ENCODE results near the gene RFXAP. TPM values are rescaled to one million over a fixed set of nuclear protein-coding genes. Genes with fewer than 3 reads are reported as not detected.

RFXAP gene
- total RNA-seq, 4 donors from 2014 or later: 1.8 to 4.7 (median 2.2) TPM

GRCh38 chr13:36862002-36862685 lies 43.1 kb downstream of the RFXAP start:
- Histone ChIP-seq H3K4me3 (no peak overlapping the region), H3K9me3 (no peaks in the 10 kb centered on the region), H3K27me3 (no peaks in the 10 kb centered on the region), H3K4me1 (no peaks in the 10 kb centered on the region), H3K36me3 (peaks cover 7% of the 10 kb centered on the region), H3K27ac (no peak overlapping the region)
- TF ChIP-seq POLR2A (IDR thresholded peaks at IDR 0.05) (no peak), EP300 (IDR thresholded peaks at IDR 0.05) (no peak)
- DNase-seq (ENCODE audit: low spot score in 2 of 2): no peak
- 83% methylated on average over 6 of the region's 6 CpGs for WGBS

GRCh38 chr13:36862722-36863121 lies 43.7 kb downstream of the RFXAP start:
- no peak for DNase-seq (ENCODE audit: low spot score in 2 of 2)
- TF ChIP-seq POLR2A (IDR thresholded peaks at IDR 0.05) (no peak), CTCF (IDR thresholded peaks at IDR 0.05) (no peak)
- Histone ChIP-seq H3K4me3 (no peak overlapping the region), H3K27ac (no peak overlapping the region), H3K36me3 (peaks cover 7% of the 10 kb centered on the region), H3K9me3 (no peaks in the 10 kb centered on the region), H3K4me1 (no peaks in the 10 kb centered on the region), H3K27me3 (no peaks in the 10 kb centered on the region)
- 87% methylated on average over 7 of the region's 7 CpGs for WGBS

- TF ChIP-seq POLR2AphosphoS5 (IDR thresholded peaks at IDR 0.05): no peak
- TF ChIP-seq CTCF (IDR thresholded peaks at IDR 0.05): no peak
- TF ChIP-seq POLR2A (IDR thresholded peaks at IDR 0.05): no peak
- TF ChIP-seq EP300 (IDR thresholded peaks at IDR 0.05): no peak
- Histone ChIP-seq H3K27ac (no peak overlapping the region), H3K36me3 (peaks cover 7% of the 10 kb centered on the region), H3K4me3 (no peak overlapping the region), H3K27me3 (no peaks in the 10 kb centered on the region), H3K4me1 (no peaks in the 10 kb centered on the region), H3K9me3 (no peaks in the 10 kb centered on the region)
- 95% methylated on average over 5 of the region's 5 CpGs for WGBS
- no peak for DNase-seq (ENCODE audit: low spot score in 2 of 2)
Observed at GRCh38 chr13:36865265-36865664, 46.2 kb downstream of the RFXAP start.

GRCh38 chr13:36866232-36866631 lies 47.2 kb downstream of the RFXAP start:
- no peak for TF ChIP-seq CTCF (IDR thresholded peaks at IDR 0.05)
- no peak for TF ChIP-seq POLR2AphosphoS5 (IDR thresholded peaks at IDR 0.05)
- TF ChIP-seq EP300 (IDR thresholded peaks at IDR 0.05): no peak
- no peak for TF ChIP-seq POLR2A (IDR thresholded peaks at IDR 0.05)
- Histone ChIP-seq H3K4me1 (no peaks in the 10 kb centered on the region), H3K4me3 (no peak overlapping the region), H3K27ac (no peak overlapping the region), H3K36me3 (peaks cover 7% of the 10 kb centered on the region), H3K9me3 (no peaks in the 10 kb centered on the region), H3K27me3 (no peaks in the 10 kb centered on the region)
- no peak for DNase-seq (ENCODE audit: low spot score in 2 of 2)

- 100% methylated on average over 1 of the region's 1 CpG for WGBS
- Histone ChIP-seq H3K4me1 (no peaks in the 10 kb centered on the region), H3K9me3 (no peaks in the 10 kb centered on the region), H3K4me3 (no peak overlapping the region), H3K27ac (no peak overlapping the region), H3K27me3 (no peaks in the 10 kb centered on the region), H3K36me3 (peaks cover 7% of the 10 kb centered on the region)
- no peak for DNase-seq (ENCODE audit: low spot score in 2 of 2)
- TF ChIP-seq EP300 (IDR thresholded peaks at IDR 0.05) (no peak), POLR2AphosphoS5 (IDR thresholded peaks at IDR 0.05) (no peak), POLR2A (IDR thresholded peaks at IDR 0.05) (no peak)
Observed at GRCh38 chr13:36870050-36870692, 51.1 kb downstream of the RFXAP start.

- H3K4me1 ChIP-seq: no peaks in the 10 kb centered on the region
- DNase-seq (ENCODE audit: low spot score in 2 of 2): no peak
- no peaks in the 10 kb centered on the region for H3K9me3 ChIP-seq
- no peak overlapping the region for H3K4me3 ChIP-seq
- H3K27me3 ChIP-seq: no peaks in the 10 kb centered on the region
- H3K36me3 ChIP-seq: no peaks in the 10 kb centered on the region
- 84% methylated on average over 10 of the region's 10 CpGs for WGBS
- no peak for TF ChIP-seq POLR2A (IDR thresholded peaks at IDR 0.05)
- H3K27ac ChIP-seq: no peak overlapping the region
Observed at GRCh38 chr13:36872621-36873020, 53.6 kb downstream of the RFXAP start.
